ENCODE data around the gene TIMD4.

DNA sequence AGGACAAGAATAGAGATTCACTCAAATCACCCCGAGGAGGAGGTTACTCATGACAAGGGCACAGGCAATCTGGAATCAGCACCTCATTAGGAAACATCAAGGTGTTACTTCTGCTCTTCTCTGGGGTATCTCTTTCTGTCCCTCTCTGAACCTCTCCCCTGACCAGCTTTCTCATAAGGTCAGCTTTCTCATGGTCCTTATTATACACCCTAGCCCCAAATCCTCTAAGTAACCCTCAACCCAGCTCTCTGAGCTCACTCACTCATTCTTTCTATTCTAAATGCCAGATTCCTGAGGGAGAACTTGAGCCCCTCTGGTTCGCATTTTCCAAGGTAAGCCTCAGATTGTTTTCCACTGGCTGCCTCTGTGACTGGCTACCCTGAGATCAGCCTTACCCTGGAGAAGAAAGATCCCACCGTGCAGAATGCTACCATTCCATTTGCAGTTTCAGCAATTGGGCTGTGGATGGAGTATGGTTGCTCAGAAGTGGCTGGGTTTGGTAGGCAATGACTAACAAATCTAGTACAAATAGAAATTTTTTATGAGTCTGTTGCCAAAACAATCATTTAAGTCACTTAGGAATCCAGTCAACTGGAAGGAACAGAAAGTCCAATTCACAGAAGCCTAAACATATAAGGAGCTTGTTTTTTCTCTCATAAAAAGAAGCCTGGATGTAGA is 9.0 kb upstream of the TIMD4 start:
- TF ChIP-seq, protein P1, sequence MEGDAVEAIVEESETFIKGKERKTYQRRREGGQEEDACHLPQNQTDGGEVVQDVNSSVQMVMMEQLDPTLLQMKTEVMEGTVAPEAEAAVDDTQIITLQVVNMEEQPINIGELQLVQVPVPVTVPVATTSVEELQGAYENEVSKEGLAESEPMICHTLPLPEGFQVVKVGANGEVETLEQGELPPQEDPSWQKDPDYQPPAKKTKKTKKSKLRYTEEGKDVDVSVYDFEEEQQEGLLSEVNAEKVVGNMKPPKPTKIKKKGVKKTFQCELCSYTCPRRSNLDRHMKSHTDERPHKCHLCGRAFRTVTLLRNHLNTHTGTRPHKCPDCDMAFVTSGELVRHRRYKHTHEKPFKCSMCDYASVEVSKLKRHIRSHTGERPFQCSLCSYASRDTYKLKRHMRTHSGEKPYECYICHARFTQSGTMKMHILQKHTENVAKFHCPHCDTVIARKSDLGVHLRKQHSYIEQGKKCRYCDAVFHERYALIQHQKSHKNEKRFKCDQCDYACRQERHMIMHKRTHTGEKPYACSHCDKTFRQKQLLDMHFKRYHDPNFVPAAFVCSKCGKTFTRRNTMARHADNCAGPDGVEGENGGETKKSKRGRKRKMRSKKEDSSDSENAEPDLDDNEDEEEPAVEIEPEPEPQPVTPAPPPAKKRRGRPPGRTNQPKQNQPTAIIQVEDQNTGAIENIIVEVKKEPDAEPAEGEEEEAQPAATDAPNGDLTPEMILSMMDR (IDR thresholded peaks at IDR 0.05), result no peak
- TF ChIP-seq POLR2AphosphoS5 (IDR thresholded peaks at IDR 0.05), result no peak
- no peak for TF ChIP-seq EP300 (IDR thresholded peaks at IDR 0.05)

Measured in esophagus muscularis mucosa (tissue), 4 donors.